Panc1 (cell line): ENCODE data around the gene EDEM1.

Source experiments
- CTCF ChIP-seq: fragments of 450-650 bp; IDR thresholded peaks from 2 replicates; pipeline ENCODE4 v1.5.1; 2017; ENCODE audit warnings: mild to moderate bottlenecking
- POLR2AphosphoS5 ChIP-seq: IDR thresholded peaks from 2 replicates; pipeline ENCODE4 v1.6.1; 2012; ENCODE audit warnings: mild to moderate bottlenecking, low read depth, low read length, moderate library complexity
- SIN3A ChIP-seq: IDR thresholded peaks from 2 replicates; pipeline ENCODE4 v1.6.1; 2012; ENCODE audit warnings: low read depth, mild to moderate bottlenecking, low read length, moderate library complexity, borderline replicate concordance; ENCODE audit not compliant: insufficient read depth
- TCF7L2 ChIP-seq: IDR thresholded peaks from 2 replicates; pipeline ENCODE4 v1.6.1; 2011; ENCODE audit warnings: mild to moderate bottlenecking, low read depth, low read length, inconsistent platforms

GRCh38 chr3:5141760-5142159 is 45.7 kb upstream of the EDEM1 start:
- TF ChIP-seq CTCF (no peak), SIN3A (no peak), TCF7L2 (no peak), POLR2AphosphoS5 (no peak)
